ENCODE results near the gene ZC3H7B.

ZC3H7B gene

GRCh38 chr22:41327124-41327523 lies 25.8 kb downstream of the ZC3H7B start:
- no peak for DNase-seq (ENCODE audit: low spot score)

- no peak for DNase-seq (ENCODE audit: low spot score)
Measured at GRCh38 chr22:41330169-41330568, 28.8 kb downstream of the ZC3H7B start.

- no peak for DNase-seq (ENCODE audit: low spot score)
Measured at GRCh38 chr22:41332217-41332939, 31.1 kb downstream of the ZC3H7B start.

GRCh38 chr22:41333806-41334205 lies 32.5 kb downstream of the ZC3H7B start:
- DNase-seq (ENCODE audit: low spot score): no peak

- DNase-seq (ENCODE audit: low spot score): no peak
Measured at GRCh38 chr22:41334215-41334614, 32.9 kb downstream of the ZC3H7B start.

GRCh38 chr22:41334951-41335635 lies 33.8 kb downstream of the ZC3H7B start:
- DNase-seq (ENCODE audit: low spot score): no peak

- no peak for DNase-seq (ENCODE audit: low spot score)
Measured at GRCh38 chr22:41338614-41339212, 37.4 kb downstream of the ZC3H7B start.

GRCh38 chr22:41339823-41340222 lies 38.5 kb downstream of the ZC3H7B start:
- DNase-seq (ENCODE audit: low spot score): no peak

GRCh38 chr22:41340357-41340756 lies 39.0 kb downstream of the ZC3H7B start:
- DNase-seq (ENCODE audit: low spot score): no peak

GRCh38 chr22:41341012-41341411 lies 39.7 kb downstream of the ZC3H7B start:
- no peak for DNase-seq (ENCODE audit: low spot score)

- peak; percentile 38 for DNase-seq (ENCODE audit: low spot score)
Measured at GRCh38 chr22:41341990-41342389, 40.7 kb downstream of the ZC3H7B start.

- no peak for DNase-seq (ENCODE audit: low spot score)
Measured at GRCh38 chr22:41343300-41343699, 42.0 kb downstream of the ZC3H7B start.

GRCh38 chr22:41343717-41344116 lies 42.4 kb downstream of the ZC3H7B start:
- no peak for DNase-seq (ENCODE audit: low spot score)

GRCh38 chr22:41344189-41344788 lies 43.0 kb downstream of the ZC3H7B start:
- DNase-seq (ENCODE audit: low spot score): no peak

- no peak for DNase-seq (ENCODE audit: low spot score)
Measured at GRCh38 chr22:41345807-41346335, 44.5 kb downstream of the ZC3H7B start.

- no peak for DNase-seq (ENCODE audit: low spot score)
Measured at GRCh38 chr22:41347066-41347859, 45.9 kb downstream of the ZC3H7B start.

- no peak for DNase-seq (ENCODE audit: low spot score)
Measured at GRCh38 chr22:41348964-41349484, 47.7 kb downstream of the ZC3H7B start.

- no peak for DNase-seq (ENCODE audit: low spot score)
Measured at GRCh38 chr22:41350087-41350486, 48.8 kb downstream of the ZC3H7B start.

- DNase-seq (ENCODE audit: low spot score): no peak
Measured at GRCh38 chr22:41351011-41351410, 49.7 kb downstream of the ZC3H7B start.

GRCh38 chr22:41352058-41352457 lies 50.7 kb downstream of the ZC3H7B start:
- peak; percentile 85 for DNase-seq (ENCODE audit: low spot score)

- no peak for DNase-seq (ENCODE audit: low spot score)
Measured at GRCh38 chr22:41353862-41354575, 52.7 kb downstream of the ZC3H7B start.

All from kidney tubule cell (primary cell).